GM12878 (cell line): Measurements from ENCODE around the gene RGL1. TPM values are rescaled to one million over a fixed set of nuclear protein-coding genes. Genes with fewer than 3 reads are reported as not detected.

Source experiments
- ATAC-seq: fragments of 200-7000 bp; cut with Tn5 transposase; 3 replicates; pipeline ENCODE4 v1.9.1; 2020; ENCODE audit warnings: mild to moderate bottlenecking, moderate library complexity
- BruUV-seq: library from RNA; stranded (reverse); fragments of 400-500 nt; replicated peaks from 2 replicates; lab custom pipeline; 2021; lab: Mats Ljungman, UMichigan
- CTCF ChIA-PET: fragments of 300-600 bp; sonication (Branson Sonifier 250); formaldehyde crosslinking; extraction: SDS; loops from one replicate; lab custom pipeline; 2021; ENCODE audit warnings: inconsistent platforms; lab: Yijun Ruan, JAX
- POLR2A ChIA-PET: fragments of 350-600 bp; formaldehyde crosslinking; extraction: SDS; loops from one replicate; lab custom pipeline; 2021; ENCODE audit warnings: inconsistent platforms; lab: Charles Lee
- RAD21 ChIA-PET: fragments of 300-600 bp; sonication (Branson Sonifier 250); formaldehyde crosslinking; loops from one replicate; lab custom pipeline; 2023; ENCODE audit warnings: antibody characterized with exemption; ENCODE audit not compliant: unreplicated experiment; lab: Charles Lee
- SMC1A ChIA-PET: fragments of 300-600 bp; sonication (Branson Sonifier 250); formaldehyde crosslinking; loops from one replicate; lab custom pipeline; 2023; ENCODE audit not compliant: unreplicated experiment, uncharacterized antibody; lab: Charles Lee
- DNase-seq: peaks from one replicate; pipeline ENCODE4 v3.0.0-alpha.2; 2011; ENCODE audit warnings: low read depth, low spot score
- FAIRE-seq: peaks from 3 replicates; lab custom pipeline; 2011; peaks lifted over from hg19 to GRCh38; lab: Jason Lieb, UNC
- H2AFZ ChIP-seq: 2 replicates; pipeline ENCODE4 v1.6.0; 2011; ENCODE audit warnings: low read depth, low read length, control low read depth; ENCODE audit not compliant: control insufficient read depth
- H3K27ac ChIP-seq: 2 replicates; pipeline ENCODE4 v1.5.1; 2011; ENCODE audit warnings: control low read depth; ENCODE audit not compliant: control insufficient read depth, insufficient read depth
- H3K27me3 ChIP-seq, 2 experiments: replicated peaks in 1 of 2; 2 replicates each; pipeline versions ENCODE4 v1.6.0 to v1.6.1; 2011; ENCODE audit warnings: low read length in 1 of 2; ENCODE audit not compliant: control insufficient read depth in 2 of 2, insufficient read depth in 2 of 2
- H3K36me3 ChIP-seq, 2 experiments: 2 replicates each; pipeline ENCODE4 v1.5.1; 2011; ENCODE audit warnings: low read length in 1 of 2; ENCODE audit not compliant: control insufficient read depth in 2 of 2, insufficient read depth in 2 of 2
- H3K4me1 ChIP-seq: 2 replicates; pipeline ENCODE4 v1.6.1; 2011; ENCODE audit warnings: mild to moderate bottlenecking, low read length, moderate library complexity, mixed read lengths; ENCODE audit not compliant: control insufficient read depth, insufficient read depth
- H3K4me2 ChIP-seq: 2 replicates; pipeline ENCODE4 v1.6.0; 2011; ENCODE audit warnings: control low read depth; ENCODE audit not compliant: control insufficient read depth, insufficient read depth
- H3K4me3 ChIP-seq: fragments of 200-600 bp; sonication (generic); 2 replicates; pipeline ENCODE4 v1.5.1; 2016
- H3K79me2 ChIP-seq: 2 replicates; pipeline ENCODE4 v1.6.0; 2011; ENCODE audit warnings: low read length; ENCODE audit not compliant: control insufficient read depth, insufficient read depth
- H3K9ac ChIP-seq: 2 replicates; pipeline ENCODE4 v1.8.0; 2011; ENCODE audit warnings: low read length, control low read depth, mixed read lengths; ENCODE audit not compliant: control insufficient read depth, insufficient read depth
- H3K9me3 ChIP-seq: replicated peaks from 3 replicates; pipeline ENCODE4 v1.5.1; 2011; ENCODE audit warnings: mild to moderate bottlenecking, low read length; ENCODE audit not compliant: control insufficient read depth, insufficient read depth
- H4K20me1 ChIP-seq: 2 replicates; pipeline ENCODE4 v1.6.0; 2011; ENCODE audit not compliant: control insufficient read depth, insufficient read depth
- CBFB ChIP-seq: IDR thresholded peaks from 2 replicates; pipeline ENCODE4 v1.6.1; 2016; ENCODE audit warnings: antibody characterized with exemption, low read depth
- CBX3 ChIP-seq: fragments of 200-600 bp; sonication (generic); IDR thresholded peaks from 2 replicates; pipeline ENCODE4 v1.6.1; 2016; ENCODE audit warnings: low read depth, borderline replicate concordance
- FOXM1 ChIP-seq: IDR thresholded peaks from 2 replicates; pipeline ENCODE4 v1.6.1; 2012; ENCODE audit warnings: low read depth, mild to moderate bottlenecking, inconsistent platforms, low read length, moderate library complexity
- IRF5 ChIP-seq: fragments of 450-650 bp; IDR thresholded peaks from 2 replicates; pipeline ENCODE4 v1.6.1; 2017; ENCODE audit warnings: borderline replicate concordance
- NFYA ChIP-seq: IDR thresholded peaks from 2 replicates; pipeline ENCODE4 v1.6.1; 2011; ENCODE audit warnings: low read depth, mild to moderate bottlenecking, low read length, improper control_type of control experiment, borderline replicate concordance
- RELA ChIP-seq: fragments of 450-650 bp; IDR thresholded peaks from 2 replicates; pipeline ENCODE4 v1.8.0; 2014; ENCODE audit warnings: borderline replicate concordance; ENCODE audit not compliant: partially characterized antibody
- SMARCA5 ChIP-seq: fragments of 450-650 bp; IDR thresholded peaks from 2 replicates; pipeline ENCODE4 v1.6.1; 2017; ENCODE audit warnings: mild to moderate bottlenecking
- SREBF2 ChIP-seq: IDR thresholded peaks from 2 replicates; pipeline ENCODE4 v1.6.1; 2012; ENCODE audit warnings: mild to moderate bottlenecking, low read length
- STAT3 ChIP-seq: IDR thresholded peaks from 2 replicates; pipeline ENCODE4 v1.6.1; 2011; ENCODE audit warnings: low read depth, low read length, improper control_type of control experiment
- WRNIP1 ChIP-seq: IDR thresholded peaks from 2 replicates; pipeline ENCODE4 v1.6.1; 2011; ENCODE audit warnings: low read depth, low read length, improper control_type of control experiment, borderline replicate concordance
- WGBS: methylation state at CpG from one replicate; pipeline ENCODE4 v1.1.6; 2016; ENCODE audit warnings: low lambda C conversion rate; ENCODE audit not compliant: insufficient replicate concordance, insufficient coverage; ENCODE audit errors: missing lambda C conversion rate; 5-methylcytosine and 5-hydroxymethylcytosine counted together
- in situ Hi-C: fragments of 300-500 bp; cut with MboI; formaldehyde crosslinking; loops from 9 replicates; pipeline ENCODE4 v1.14.3; 2018; ENCODE audit warnings: mixed read lengths
- intact Hi-C: fragments of 100-400 bp; cut with micrococcal nuclease; formaldehyde crosslinking; loops from one replicate; pipeline ENCODE4 v1.14.2; 2022; ENCODE audit not compliant: unreplicated experiment
- polyA plus RNA-seq, 11 experiments: library from polyadenylated mRNA; depleted of rRNA in 4 of 11; unstranded in 6 of 11; stranded (reverse) in 5 of 11; fragments of >200 nt; fragmentation: Nextera tagmentation in 4 of 11; fragmentation: Illumina TruSeq in 1 of 11; extraction: Ambion mirVana in 4 of 11; extraction: Trizol in 1 of 11; gene quantifications; 1 replicate in 1 of 11; 2 replicates in 10 of 11; pipeline versions ENCODE4 v1.2.1 to v1.2.3, GENCODE V29; 2011 to 2016; ENCODE audit warnings: inconsistent platforms in 2 of 11, missing spikeins in 2 of 11, low read depth in 1 of 11
- total RNA-seq, 4 experiments: library from RNA; depleted of rRNA in 3 of 4; stranded (reverse); fragments of >200 nt in 3 of 4; fragmentation: Illumina TruSeq in 1 of 4; extraction: Trizol in 1 of 4; gene quantifications; 2 replicates each; pipeline versions ENCODE4 v1.2.1 to v1.2.3, GENCODE V29; 2013 to 2021
- TF ChIP-seq, protein P1 (sequence below): fragments of 450-650 bp; IDR thresholded peaks from 2 replicates; pipeline ENCODE4 v1.6.1; 2014; ENCODE audit warnings: mild to moderate bottlenecking
- TF ChIP-seq, protein P2 (sequence below): IDR thresholded peaks from 2 replicates; pipeline ENCODE4 v1.6.1; 2011; ENCODE audit warnings: low read depth, mild to moderate bottlenecking, low read length, moderate library complexity, borderline replicate concordance; ENCODE audit errors: extremely low read depth
- TF ChIP-seq, protein P3 (sequence below): IDR thresholded peaks from 2 replicates; pipeline ENCODE4 v1.6.1; 2012; ENCODE audit warnings: low read length, inconsistent platforms

RGL1 gene
- total and polyA plus RNA-seq, 10 of the 15 experiments (the other 5 are each of a cell fraction or from before 2014, with no cell fraction given): 8.1 to 25.0 (median 19.0) TPM

- no peak for TF ChIP-seq IRF5
- no peak for TF ChIP-seq SREBF2
- no peak for TF ChIP-seq FOXM1
- no peak for TF ChIP-seq WRNIP1
Measured at GRCh38 chr1:183966487-183966886, 161.6 kb downstream of the RGL1 start (continued).

- Histone ChIP-seq H3K9me3 (no peaks in the 10 kb centered on the region), H4K20me1 (no peaks in the 10 kb centered on the region), H3K4me1 (no peaks in the 10 kb centered on the region), H3K79me2 (no peaks in the 10 kb centered on the region), H3K27me3 (no peaks in the 10 kb centered on the region; a peak in 2 of 4 replicates), H2AFZ (no peak overlapping the region), H3K4me3 (no peak overlapping the region), H3K36me3 (no peaks in the 10 kb centered on the region), H3K4me2 (no peak overlapping the region), H3K9ac (no peak overlapping the region), H3K27ac (no peak overlapping the region)
- intact Hi-C loops (no loop called here), in situ Hi-C loops (no loop called here)
- ChIA-PET RAD21 (no interaction called here), SMC1A (no interaction called here), CTCF (no interaction called here), POLR2A (no interaction called here)
- DNase-seq (no peak), FAIRE-seq (no peak), ATAC-seq (no peak)
- TF ChIP-seq, protein P1, sequence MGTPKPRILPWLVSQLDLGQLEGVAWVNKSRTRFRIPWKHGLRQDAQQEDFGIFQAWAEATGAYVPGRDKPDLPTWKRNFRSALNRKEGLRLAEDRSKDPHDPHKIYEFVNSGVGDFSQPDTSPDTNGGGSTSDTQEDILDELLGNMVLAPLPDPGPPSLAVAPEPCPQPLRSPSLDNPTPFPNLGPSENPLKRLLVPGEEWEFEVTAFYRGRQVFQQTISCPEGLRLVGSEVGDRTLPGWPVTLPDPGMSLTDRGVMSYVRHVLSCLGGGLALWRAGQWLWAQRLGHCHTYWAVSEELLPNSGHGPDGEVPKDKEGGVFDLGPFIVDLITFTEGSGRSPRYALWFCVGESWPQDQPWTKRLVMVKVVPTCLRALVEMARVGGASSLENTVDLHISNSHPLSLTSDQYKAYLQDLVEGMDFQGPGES: no peak
- TF ChIP-seq NFYA (no peak), CBX3 (no peak), RELA (no peak), SMARCA5 (no peak), CBFB (no peak), FOXM1 (no peak), STAT3 (no peak)
- TF ChIP-seq, protein P2, sequence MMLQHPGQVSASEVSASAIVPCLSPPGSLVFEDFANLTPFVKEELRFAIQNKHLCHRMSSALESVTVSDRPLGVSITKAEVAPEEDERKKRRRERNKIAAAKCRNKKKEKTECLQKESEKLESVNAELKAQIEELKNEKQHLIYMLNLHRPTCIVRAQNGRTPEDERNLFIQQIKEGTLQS: no peak
- TF ChIP-seq, protein P3, sequence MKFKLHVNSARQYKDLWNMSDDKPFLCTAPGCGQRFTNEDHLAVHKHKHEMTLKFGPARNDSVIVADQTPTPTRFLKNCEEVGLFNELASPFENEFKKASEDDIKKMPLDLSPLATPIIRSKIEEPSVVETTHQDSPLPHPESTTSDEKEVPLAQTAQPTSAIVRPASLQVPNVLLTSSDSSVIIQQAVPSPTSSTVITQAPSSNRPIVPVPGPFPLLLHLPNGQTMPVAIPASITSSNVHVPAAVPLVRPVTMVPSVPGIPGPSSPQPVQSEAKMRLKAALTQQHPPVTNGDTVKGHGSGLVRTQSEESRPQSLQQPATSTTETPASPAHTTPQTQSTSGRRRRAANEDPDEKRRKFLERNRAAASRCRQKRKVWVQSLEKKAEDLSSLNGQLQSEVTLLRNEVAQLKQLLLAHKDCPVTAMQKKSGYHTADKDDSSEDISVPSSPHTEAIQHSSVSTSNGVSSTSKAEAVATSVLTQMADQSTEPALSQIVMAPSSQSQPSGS: no peak
- BruUV-seq: no TSS peak
- WGBS: 52% methylated on average over 2 of the region's 2 CpGs
Measured at GRCh38 chr1:183967914-183968313, 163.0 kb downstream of the RGL1 start.
